SK-N-SH treated with all-trans-retinoic acid at 6 μM for 48 hours (cell line): ENCODE results near the gene ZFP2.

ENCODE experiments used
- ATAC-seq: fragments of 200-7000 bp; cut with Tn5 transposase; 3 replicates; pipeline ENCODE4 v1.9.1; 2020; ENCODE audit warnings: mild to moderate bottlenecking, moderate library complexity
- BACH2 ChIP-seq: fragments of 250-450 bp; sonication (Bioruptor Pico); IDR thresholded peaks from 2 replicates; pipeline ENCODE4 v1.9.0; 2021; ENCODE audit warnings: mild to moderate bottlenecking, borderline replicate concordance
- CSDC2 ChIP-seq: fragments of 250-450 bp; sonication (Bioruptor Pico); IDR thresholded peaks from 2 replicates; pipeline ENCODE4 v1.5.0; 2020; ENCODE audit warnings: mild to moderate bottlenecking, moderate library complexity
- ESRRG ChIP-seq: fragments of 250-450 bp; sonication (Bioruptor Pico); IDR thresholded peaks from 2 replicates; pipeline ENCODE4 v1.6.1; 2021; ENCODE audit warnings: mild to moderate bottlenecking
- GLIS3 ChIP-seq: fragments of 250-450 bp; sonication (Bioruptor Pico); IDR thresholded peaks from 2 replicates; pipeline ENCODE4 v1.5.0; 2020; ENCODE audit warnings: mild to moderate bottlenecking, moderate library complexity
- ISL1 ChIP-seq: fragments of 250-450 bp; sonication (Bioruptor Pico); IDR thresholded peaks from 2 replicates; pipeline ENCODE4 v2.1.2; 2022; ENCODE audit warnings: mild to moderate bottlenecking, moderate library complexity
- OSR1 ChIP-seq: fragments of 250-450 bp; sonication (Bioruptor Pico); IDR thresholded peaks from 2 replicates; pipeline ENCODE4 v1.8.0; 2022; ENCODE audit warnings: moderate library complexity, mild to moderate bottlenecking, inconsistent platforms
- PPARA ChIP-seq: fragments of 250-450 bp; sonication (Bioruptor Pico); IDR thresholded peaks from 2 replicates; pipeline ENCODE4 v1.5.0; 2020; ENCODE audit warnings: mild to moderate bottlenecking, borderline replicate concordance
- RARB ChIP-seq: fragments of 250-450 bp; sonication (Bioruptor Pico); IDR thresholded peaks from 2 replicates; pipeline ENCODE4 v1.8.0; 2021; ENCODE audit warnings: mild to moderate bottlenecking, moderate library complexity
- TCF4 ChIP-seq: fragments of 250-450 bp; sonication (Bioruptor Pico); IDR thresholded peaks from 2 replicates; pipeline ENCODE4 v1.8.0; 2021; ENCODE audit warnings: mild to moderate bottlenecking, moderate library complexity, borderline replicate concordance
- TOX ChIP-seq: fragments of 250-450 bp; sonication (Bioruptor Pico); IDR thresholded peaks from 2 replicates; pipeline ENCODE4 v1.8.0; 2021; ENCODE audit warnings: mild to moderate bottlenecking, moderate library complexity, borderline replicate concordance
- ZC3H10 ChIP-seq: fragments of 250-450 bp; sonication (Bioruptor Pico); IDR thresholded peaks from 2 replicates; pipeline ENCODE4 v1.5.1; 2021; ENCODE audit warnings: mild to moderate bottlenecking, moderate library complexity
- ZFP3 ChIP-seq: fragments of 250-450 bp; sonication (Bioruptor Pico); IDR thresholded peaks from 2 replicates; pipeline ENCODE4 v1.5.0; 2020; ENCODE audit warnings: mild to moderate bottlenecking, moderate library complexity
- ZNF565 ChIP-seq: fragments of 450-650 bp; formaldehyde crosslinking; conservative IDR thresholded peaks from 2 replicates; pipeline ENCODE4 v1.5.0; 2020; ENCODE audit warnings: low read depth, mild to moderate bottlenecking, moderate library complexity
- ZNF70 ChIP-seq: fragments of 450-650 bp; formaldehyde crosslinking; IDR thresholded peaks from 2 replicates; pipeline ENCODE4 v1.5.0; 2020; ENCODE audit warnings: mild to moderate bottlenecking, moderate library complexity
- ZNF8 ChIP-seq: fragments of 450-650 bp; formaldehyde crosslinking; IDR thresholded peaks from 2 replicates; pipeline ENCODE4 v1.5.0; 2020; ENCODE audit warnings: mild to moderate bottlenecking, moderate library complexity
- TF ChIP-seq, protein P1 (sequence below): fragments of 250-450 bp; sonication (Bioruptor Pico); IDR thresholded peaks from 2 replicates; pipeline ENCODE4 v1.5.1; 2021; ENCODE audit warnings: mild to moderate bottlenecking, moderate library complexity
- TF ChIP-seq, protein P2 (sequence below): fragments of 250-450 bp; sonication (Bioruptor Pico); IDR thresholded peaks from 2 replicates; pipeline ENCODE4 v1.8.0; 2020; ENCODE audit warnings: mild to moderate bottlenecking, moderate library complexity, borderline replicate concordance
- TF ChIP-seq, protein P3 (sequence below): fragments of 250-450 bp; sonication (Bioruptor Pico); IDR thresholded peaks from 2 replicates; pipeline ENCODE4 v1.5.0; 2020; ENCODE audit warnings: mild to moderate bottlenecking, moderate library complexity
- TF ChIP-seq, protein P4 (sequence below): fragments of 250-450 bp; sonication (Bioruptor Pico); IDR thresholded peaks from 2 replicates; pipeline ENCODE4 v1.8.0; 2021; ENCODE audit warnings: low read depth, mild to moderate bottlenecking, moderate library complexity, borderline replicate concordance
- TF ChIP-seq, protein P5 (sequence below): fragments of 250-450 bp; sonication (Bioruptor Pico); IDR thresholded peaks from 2 replicates; pipeline ENCODE4 v1.5.1; 2020; ENCODE audit warnings: low read depth, mild to moderate bottlenecking, moderate library complexity

The ZFP2 gene

GRCh38 chr5:178861627-178862026 lies 34.1 kb upstream of the ZFP2 start:
- TF ChIP-seq, protein P1, sequence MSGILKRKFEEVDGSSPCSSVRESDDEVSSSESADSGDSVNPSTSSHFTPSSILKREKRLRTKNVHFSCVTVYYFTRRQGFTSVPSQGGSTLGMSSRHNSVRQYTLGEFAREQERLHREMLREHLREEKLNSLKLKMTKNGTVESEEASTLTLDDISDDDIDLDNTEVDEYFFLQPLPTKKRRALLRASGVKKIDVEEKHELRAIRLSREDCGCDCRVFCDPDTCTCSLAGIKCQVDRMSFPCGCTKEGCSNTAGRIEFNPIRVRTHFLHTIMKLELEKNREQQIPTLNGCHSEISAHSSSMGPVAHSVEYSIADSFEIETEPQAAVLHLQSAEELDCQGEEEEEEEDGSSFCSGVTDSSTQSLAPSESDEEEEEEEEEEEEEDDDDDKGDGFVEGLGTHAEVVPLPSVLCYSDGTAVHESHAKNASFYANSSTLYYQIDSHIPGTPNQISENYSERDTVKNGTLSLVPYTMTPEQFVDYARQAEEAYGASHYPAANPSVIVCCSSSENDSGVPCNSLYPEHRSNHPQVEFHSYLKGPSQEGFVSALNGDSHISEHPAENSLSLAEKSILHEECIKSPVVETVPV (CRISPR knock-in tag), result no peak
- TF ChIP-seq, protein P2, sequence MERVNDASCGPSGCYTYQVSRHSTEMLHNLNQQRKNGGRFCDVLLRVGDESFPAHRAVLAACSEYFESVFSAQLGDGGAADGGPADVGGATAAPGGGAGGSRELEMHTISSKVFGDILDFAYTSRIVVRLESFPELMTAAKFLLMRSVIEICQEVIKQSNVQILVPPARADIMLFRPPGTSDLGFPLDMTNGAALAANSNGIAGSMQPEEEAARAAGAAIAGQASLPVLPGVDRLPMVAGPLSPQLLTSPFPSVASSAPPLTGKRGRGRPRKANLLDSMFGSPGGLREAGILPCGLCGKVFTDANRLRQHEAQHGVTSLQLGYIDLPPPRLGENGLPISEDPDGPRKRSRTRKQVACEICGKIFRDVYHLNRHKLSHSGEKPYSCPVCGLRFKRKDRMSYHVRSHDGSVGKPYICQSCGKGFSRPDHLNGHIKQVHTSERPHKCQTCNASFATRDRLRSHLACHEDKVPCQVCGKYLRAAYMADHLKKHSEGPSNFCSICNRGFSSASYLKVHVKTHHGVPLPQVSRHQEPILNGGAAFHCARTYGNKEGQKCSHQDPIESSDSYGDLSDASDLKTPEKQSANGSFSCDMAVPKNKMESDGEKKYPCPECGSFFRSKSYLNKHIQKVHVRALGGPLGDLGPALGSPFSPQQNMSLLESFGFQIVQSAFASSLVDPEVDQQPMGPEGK (CRISPR knock-in tag), result no peak
- ATAC-seq, result no peak

- no peak for ATAC-seq
- TF ChIP-seq, protein P2 (CRISPR knock-in tag), result no peak
- TF ChIP-seq ESRRG (CRISPR knock-in tag) (no peak), CSDC2 (CRISPR knock-in tag) (no peak), ZC3H10 (CRISPR knock-in tag) (no peak), ZNF70 (CRISPR knock-in tag) (no peak), ZNF8 (CRISPR knock-in tag) (no peak), ZFP3 (no peak), PPARA (no peak)
- TF ChIP-seq, protein P3, sequence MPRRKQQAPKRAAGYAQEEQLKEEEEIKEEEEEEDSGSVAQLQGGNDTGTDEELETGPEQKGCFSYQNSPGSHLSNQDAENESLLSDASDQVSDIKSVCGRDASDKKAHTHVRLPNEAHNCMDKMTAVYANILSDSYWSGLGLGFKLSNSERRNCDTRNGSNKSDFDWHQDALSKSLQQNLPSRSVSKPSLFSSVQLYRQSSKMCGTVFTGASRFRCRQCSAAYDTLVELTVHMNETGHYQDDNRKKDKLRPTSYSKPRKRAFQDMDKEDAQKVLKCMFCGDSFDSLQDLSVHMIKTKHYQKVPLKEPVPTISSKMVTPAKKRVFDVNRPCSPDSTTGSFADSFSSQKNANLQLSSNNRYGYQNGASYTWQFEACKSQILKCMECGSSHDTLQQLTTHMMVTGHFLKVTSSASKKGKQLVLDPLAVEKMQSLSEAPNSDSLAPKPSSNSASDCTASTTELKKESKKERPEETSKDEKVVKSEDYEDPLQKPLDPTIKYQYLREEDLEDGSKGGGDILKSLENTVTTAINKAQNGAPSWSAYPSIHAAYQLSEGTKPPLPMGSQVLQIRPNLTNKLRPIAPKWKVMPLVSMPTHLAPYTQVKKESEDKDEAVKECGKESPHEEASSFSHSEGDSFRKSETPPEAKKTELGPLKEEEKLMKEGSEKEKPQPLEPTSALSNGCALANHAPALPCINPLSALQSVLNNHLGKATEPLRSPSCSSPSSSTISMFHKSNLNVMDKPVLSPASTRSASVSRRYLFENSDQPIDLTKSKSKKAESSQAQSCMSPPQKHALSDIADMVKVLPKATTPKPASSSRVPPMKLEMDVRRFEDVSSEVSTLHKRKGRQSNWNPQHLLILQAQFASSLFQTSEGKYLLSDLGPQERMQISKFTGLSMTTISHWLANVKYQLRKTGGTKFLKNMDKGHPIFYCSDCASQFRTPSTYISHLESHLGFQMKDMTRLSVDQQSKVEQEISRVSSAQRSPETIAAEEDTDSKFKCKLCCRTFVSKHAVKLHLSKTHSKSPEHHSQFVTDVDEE (CRISPR knock-in tag), result no peak
- TF ChIP-seq, protein P4, sequence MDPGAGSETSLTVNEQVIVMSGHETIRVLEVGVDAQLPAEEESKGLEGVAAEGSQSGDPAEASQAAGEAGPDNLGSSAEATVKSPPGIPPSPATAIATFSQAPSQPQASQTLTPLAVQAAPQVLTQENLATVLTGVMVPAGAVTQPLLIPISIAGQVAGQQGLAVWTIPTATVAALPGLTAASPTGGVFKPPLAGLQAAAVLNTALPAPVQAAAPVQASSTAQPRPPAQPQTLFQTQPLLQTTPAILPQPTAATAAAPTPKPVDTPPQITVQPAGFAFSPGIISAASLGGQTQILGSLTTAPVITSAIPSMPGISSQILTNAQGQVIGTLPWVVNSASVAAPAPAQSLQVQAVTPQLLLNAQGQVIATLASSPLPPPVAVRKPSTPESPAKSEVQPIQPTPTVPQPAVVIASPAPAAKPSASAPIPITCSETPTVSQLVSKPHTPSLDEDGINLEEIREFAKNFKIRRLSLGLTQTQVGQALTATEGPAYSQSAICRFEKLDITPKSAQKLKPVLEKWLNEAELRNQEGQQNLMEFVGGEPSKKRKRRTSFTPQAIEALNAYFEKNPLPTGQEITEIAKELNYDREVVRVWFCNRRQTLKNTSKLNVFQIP (CRISPR knock-in tag), result no peak
Observed at GRCh38 chr5:178866946-178867345, 28.8 kb upstream of the ZFP2 start.

DNA sequence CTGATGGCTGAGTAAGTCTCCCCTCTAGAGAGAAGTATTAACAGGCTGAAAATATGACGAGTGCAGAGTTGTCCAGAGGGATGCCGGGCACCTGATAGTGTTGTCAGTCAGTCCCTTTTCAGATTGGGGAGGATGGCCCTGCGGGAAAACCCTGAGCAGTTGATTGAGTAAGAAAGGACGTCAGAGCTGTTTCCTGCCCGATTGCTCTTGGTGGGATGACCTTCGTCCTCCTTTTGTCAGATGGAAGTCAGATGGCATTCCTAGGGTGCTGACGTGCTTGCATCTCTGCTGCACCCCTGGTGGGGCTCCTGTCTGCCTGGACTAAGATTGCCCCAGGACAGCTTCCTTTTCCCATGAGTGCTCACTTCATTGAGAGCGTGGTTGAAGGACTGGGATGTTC lies 26.1 kb upstream of the ZFP2 start:
- no peak for ATAC-seq

More for the DNA sequence above, 26.1 kb upstream of the ZFP2 start:
- TF ChIP-seq, protein P1 (CRISPR knock-in tag), result no peak
- TF ChIP-seq ZC3H10 (CRISPR knock-in tag) (no peak), GLIS3 (no peak), CSDC2 (CRISPR knock-in tag) (no peak), OSR1 (CRISPR knock-in tag) (no peak), ZFP3 (no peak), TOX (CRISPR knock-in tag) (no peak), ZNF565 (CRISPR knock-in tag) (no peak), RARB (CRISPR knock-in tag) (no peak), TCF4 (no peak), BACH2 (no peak), ISL1 (no peak)
- TF ChIP-seq, protein P2 (CRISPR knock-in tag), result no peak
- TF ChIP-seq, protein P5, sequence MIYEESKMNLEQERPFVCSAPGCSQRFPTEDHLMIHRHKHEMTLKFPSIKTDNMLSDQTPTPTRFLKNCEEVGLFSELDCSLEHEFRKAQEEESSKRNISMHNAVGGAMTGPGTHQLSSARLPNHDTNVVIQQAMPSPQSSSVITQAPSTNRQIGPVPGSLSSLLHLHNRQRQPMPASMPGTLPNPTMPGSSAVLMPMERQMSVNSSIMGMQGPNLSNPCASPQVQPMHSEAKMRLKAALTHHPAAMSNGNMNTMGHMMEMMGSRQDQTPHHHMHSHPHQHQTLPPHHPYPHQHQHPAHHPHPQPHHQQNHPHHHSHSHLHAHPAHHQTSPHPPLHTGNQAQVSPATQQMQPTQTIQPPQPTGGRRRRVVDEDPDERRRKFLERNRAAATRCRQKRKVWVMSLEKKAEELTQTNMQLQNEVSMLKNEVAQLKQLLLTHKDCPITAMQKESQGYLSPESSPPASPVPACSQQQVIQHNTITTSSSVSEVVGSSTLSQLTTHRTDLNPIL, result no peak
- TF ChIP-seq, protein P3 (CRISPR knock-in tag), result no peak
